K562 treated with DMSO at 1 percent for 12 hours (cell line): ENCODE data around the gene ALKBH6. TPM values are rescaled to one million over a fixed set of nuclear protein-coding genes. Genes with fewer than 3 reads are reported as not detected.

ENCODE experiments used
- total RNA-seq: library from RNA; unstranded; fragments of 300-600 nt; gene quantifications from 2 replicates; pipeline ENCODE4 v1.2.3, GENCODE V29; 2022; ENCODE audit not compliant: insufficient read depth

The ALKBH6 gene
- 35.2 and 37.1 TPM in 2 replicates for total RNA-seq

DNA sequence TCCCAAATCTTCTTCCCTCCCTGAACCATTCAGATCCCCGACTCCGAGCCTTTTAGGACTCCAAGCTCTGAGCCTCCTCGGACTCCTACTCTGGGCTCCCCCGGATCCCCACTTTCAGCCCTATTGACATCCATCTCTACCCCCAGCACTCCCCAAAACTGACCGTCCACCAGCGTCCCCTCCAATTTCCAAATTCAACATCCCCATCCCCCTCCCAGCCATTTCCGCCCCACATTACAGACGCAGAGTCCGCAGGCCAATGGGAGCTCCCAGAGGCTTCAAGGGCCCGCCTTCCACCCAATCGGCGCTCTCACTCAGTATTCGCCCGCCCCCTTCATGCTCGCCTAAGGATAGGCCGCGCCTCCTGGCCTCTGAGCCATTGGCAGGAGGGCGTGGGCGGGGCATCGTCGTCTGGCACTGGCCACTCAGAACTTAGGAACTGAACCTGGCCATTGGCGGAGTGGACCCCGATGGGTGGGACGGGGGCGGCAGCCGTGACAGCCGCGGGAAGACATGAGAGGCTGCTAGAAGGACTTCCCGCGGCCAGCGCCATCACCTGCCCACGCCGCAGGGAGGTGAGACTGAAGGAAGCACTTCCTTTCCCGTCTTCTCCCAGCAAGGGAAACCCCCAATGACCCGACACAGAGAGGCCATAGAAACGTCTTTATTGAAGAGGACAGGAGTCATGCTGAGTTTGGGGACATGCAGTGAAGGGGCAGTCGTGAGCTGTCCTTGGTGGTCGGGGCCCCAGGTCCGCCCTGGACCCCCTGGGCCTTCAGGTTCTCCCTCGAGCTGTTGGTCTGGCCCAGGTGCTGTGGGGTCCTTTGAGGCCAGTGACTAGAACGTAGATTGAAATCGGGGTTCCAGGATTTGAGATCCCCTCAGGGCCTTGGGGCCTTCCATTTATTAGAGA lies at the start of gene ALKBH6:
ALKBH6 (minus strand) TSS at position 202 of the 913 bp plus-strand sequence. CDS start 816 bp downstream, outside the sequence.

DNA sequence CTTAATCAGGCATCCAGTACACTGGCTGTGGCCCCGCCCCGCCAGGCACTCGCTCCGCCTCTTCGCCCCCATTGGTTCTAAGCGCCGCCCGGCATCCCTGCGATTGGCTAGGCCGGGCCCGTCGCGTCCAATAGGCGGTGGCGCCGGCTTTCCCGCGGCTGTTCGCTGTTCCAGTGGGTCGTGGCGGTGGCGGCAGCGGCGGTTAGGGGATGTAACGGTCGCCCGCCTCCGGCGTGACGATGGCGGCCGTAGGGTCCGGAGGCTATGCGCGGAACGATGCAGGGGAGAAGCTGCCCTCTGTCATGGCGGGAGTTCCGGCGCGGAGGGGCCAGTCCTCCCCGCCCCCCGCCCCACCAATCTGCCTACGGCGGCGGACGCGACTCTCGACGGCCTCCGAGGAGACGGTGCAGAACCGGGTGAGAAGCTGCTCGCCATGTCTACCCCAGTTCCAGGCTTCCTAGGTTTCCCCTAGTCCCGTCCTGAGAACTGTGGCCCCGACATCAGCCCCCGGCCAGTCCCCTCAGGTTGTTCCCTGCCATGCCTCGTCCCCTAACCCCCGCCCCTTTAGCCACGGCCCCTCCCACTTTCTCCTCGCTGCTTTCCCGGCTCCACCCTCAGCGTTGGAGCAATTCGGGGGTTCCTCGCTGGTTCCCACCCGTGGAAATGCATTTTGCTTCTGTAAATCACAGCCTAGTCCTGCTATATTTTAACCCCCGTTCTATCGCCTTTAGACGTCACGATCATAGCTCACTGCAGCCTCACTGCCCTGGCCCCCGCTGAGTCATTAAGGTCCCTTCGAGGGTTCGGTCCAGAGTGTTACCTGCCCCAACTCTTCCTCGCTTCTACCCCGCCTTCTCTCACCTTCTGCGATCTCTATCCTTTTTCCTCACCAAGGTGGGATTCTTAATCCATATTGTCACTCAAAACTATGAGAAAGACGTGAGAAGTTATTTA lies 41.0 kb upstream of the ALKBH6 start, which contains the start of gene WDR62:
WDR62 (plus strand) TSS at position 165 of the 954 bp plus-strand sequence; CDS start at position 240, 75 bp downstream.

DNA sequence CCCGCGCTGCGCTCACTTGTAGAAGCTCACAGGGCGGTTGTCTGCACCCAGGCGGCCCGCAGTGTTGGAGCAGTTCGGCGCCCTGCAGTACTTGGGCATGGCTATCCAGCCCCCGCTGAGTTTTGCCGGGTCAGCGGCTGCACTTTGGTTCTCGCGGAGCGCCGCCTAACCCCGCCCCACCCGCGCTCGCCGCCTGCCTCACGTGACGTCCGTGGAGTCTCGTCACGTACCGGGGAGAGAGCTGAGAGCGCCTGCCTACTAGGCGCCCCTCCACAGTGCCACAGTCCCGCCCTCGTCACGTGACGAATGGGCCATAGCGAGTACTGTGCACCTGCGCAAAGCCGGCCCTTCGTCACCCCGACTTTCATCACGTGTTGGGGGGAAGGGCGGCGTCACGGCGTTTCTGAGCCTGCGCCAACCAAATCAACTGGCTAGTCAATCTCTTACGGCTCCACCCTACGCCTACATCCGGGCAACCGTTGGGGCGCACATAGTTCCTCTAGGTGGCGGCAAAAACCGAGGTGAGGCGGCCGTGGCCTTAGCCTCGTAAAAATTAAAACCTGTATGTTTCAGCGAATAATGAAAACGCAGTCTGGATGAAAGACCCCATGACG lies 40.2 kb upstream of the ALKBH6 start, which contains the start of gene THAP8:
THAP8 (minus strand) TSS at position 167 of the 614 bp plus-strand sequence; CDS start at position 99, 68 bp downstream.

DNA sequence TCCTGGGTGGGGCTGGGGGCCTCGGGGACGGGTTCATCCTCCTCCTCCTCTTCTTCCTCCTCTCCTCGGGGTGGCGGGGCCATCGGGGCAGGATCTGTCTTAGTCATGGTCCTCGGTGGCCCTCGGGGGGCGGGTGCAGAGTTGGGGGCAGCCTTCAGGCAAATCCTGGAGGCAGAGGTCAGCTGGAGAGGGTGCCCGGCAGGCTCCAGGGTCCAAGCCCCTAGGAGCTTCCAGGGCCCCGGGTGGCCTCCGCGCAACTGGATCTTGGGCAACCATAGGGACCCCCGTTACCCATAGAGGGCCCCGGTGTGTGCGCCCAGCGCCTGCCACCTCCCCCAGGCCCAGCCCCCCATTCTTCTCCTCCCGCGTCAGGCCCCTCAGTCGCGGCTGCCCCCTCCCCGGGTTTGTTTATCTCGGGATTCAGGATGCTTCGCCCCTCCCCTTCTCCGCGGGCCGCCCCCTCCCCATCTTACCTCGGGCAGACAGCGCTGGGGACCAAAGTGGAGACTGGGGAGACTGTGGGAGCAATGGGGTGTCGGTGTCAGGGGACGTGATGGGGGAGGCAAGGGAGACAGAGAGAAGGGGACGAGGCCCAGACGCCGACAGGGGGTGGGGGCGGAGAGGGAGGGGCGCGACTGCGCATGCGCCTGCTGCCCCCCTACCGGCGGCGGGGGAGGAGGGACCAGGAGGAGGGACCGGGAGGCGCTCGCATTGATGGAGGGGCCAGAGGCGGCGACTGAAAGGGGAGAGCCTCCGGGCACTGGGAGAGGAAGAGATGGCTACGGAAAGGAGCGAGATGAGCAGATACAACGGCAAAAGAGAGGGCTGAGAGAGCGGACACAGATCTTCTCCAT lies 18.5 kb upstream of the ALKBH6 start, which contains the start of gene CLIP3:
CLIP3 (minus strand) TSS at position 623 of the 854 bp plus-strand sequence; CDS start at position 107, 516 bp downstream.

DNA sequence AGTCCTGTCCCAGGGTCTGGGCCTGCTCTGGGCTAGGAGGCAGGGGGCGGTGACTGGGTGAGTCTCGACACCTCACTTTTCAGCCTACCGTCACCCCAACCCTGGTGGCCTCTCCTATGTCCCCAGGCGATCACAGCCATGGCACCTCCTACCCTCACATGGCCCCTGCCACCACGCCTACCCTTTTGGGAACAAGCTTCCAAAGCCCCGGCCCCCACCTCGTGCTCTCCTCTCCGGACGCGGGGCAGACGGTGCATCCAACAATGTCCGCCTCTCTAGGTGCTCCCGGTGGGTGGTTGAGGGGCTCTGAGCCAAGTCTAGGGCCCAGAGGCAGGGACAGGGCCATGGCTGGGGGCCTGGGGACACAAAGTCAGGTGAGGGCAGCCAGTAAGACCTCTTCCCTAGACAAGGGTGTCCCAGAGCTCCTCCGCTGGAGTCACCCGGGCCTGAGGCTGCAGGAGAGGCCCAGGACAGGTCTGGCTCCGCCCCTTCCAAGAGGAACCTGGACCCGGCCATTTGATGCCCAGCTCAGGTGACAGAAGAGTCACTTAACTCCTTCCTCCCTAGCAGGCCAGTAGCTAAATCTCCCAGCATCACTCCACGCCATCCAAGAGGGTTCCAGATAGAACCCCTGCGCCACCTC lies 5.6 kb downstream of the ALKBH6 start, which contains the start of gene SYNE4:
SYNE4 (minus strand) TSS at position 478 of the 643 bp plus-strand sequence; CDS start at position 346, 132 bp downstream.

DNA sequence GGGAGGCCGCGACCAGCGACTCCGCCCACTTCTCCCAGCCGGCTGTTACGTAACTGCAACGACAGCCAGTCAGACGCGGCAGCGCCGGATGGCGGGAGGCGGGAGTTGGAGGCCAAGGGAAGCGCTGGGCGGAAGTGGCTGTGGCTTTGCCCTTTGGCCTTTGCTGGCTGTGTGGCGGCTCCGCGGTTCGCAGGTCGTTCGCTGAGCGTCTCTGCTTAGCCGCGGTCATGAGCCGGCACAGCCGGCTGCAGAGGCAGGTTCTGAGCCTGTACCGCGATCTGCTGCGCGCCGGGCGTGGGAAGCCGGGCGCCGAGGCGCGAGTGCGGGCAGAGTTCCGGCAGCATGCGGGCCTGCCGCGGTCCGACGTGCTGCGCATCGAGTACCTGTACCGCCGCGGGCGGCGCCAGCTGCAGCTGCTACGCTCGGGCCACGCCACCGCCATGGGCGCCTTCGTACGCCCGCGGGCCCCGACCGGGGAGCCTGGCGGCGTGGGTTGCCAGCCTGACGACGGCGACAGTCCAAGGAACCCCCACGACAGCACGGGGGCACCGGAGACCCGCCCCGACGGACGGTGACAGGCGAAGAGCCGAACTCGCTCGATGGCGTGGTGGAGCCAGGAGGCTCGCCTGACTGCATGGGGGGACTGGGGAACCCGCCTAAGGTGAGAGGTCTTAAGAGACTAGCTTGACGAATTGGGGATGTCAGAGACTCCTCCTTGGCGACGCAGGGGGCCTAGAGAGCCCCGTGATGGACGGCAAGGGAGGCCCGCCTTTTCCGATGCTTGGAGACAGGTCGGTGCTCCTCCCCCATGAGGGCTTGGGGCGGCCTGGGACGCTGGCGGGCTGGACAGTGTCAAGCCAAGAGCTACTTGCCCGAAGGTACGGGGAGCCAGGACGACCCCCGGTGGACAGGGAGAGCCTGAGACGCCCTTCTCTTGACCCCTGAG lies 18.7 kb downstream of the ALKBH6 start, which contains the start of gene SDHAF1:
SDHAF1 (plus strand) TSS at position 141 of the 946 bp plus-strand sequence; CDS start at position 228, 87 bp downstream.

Other genes starting within 250 kb of the ALKBH6 start
- 4.2 and 5.9 TPM in 2 replicates for gene ARHGAP33, start 238.6 kb downstream of the ALKBH6 start, total RNA-seq
- gene PRODH2, start 201.4 kb downstream of the ALKBH6 start, total RNA-seq = not detected in 2 replicates
- 1.3 and 1.9 TPM in 2 replicates for gene NPHS1, start 161.7 kb downstream of the ALKBH6 start, total RNA-seq
- gene KIRREL2, start 157.3 kb downstream of the ALKBH6 start, total RNA-seq = 0.20 TPM in 1 of 2 replicates, not detected in the other
- gene APLP1, start 145.6 kb downstream of the ALKBH6 start, total RNA-seq = 7.4 and 15.0 TPM in 2 replicates
- gene NFKBID, start 113.7 kb downstream of the ALKBH6 start, total RNA-seq = 5.8 and 7.3 TPM in 2 replicates
- gene HCST, start 111.7 kb downstream of the ALKBH6 start, total RNA-seq = not detected in 2 replicates
- gene TYROBP, start 105.9 kb downstream of the ALKBH6 start, total RNA-seq = 18.6 and 31.0 TPM in 2 replicates
- gene LRFN3, start 77.8 kb downstream of the ALKBH6 start, total RNA-seq = not detected in 2 replicates
- gene SDHAF1, start 19.0 kb downstream of the ALKBH6 start, total RNA-seq = 49.4 and 74.2 TPM in 2 replicates
- 0.46 TPM in 1 of 2 replicates, not detected in the other for gene SYNE4, start 5.4 kb downstream of the ALKBH6 start, total RNA-seq
- 0.53 and 2.6 TPM in 2 replicates for gene CLIP3, start 18.7 kb upstream of the ALKBH6 start, total RNA-seq
- gene THAP8, start 40.1 kb upstream of the ALKBH6 start, total RNA-seq = 2.6 and 5.0 TPM in 2 replicates
- gene WDR62, start 40.7 kb upstream of the ALKBH6 start, total RNA-seq = 19.3 and 36.3 TPM in 2 replicates
- gene OVOL3, start 96.9 kb upstream of the ALKBH6 start, total RNA-seq = not detected in 2 replicates
- gene POLR2I, start 100.7 kb upstream of the ALKBH6 start, total RNA-seq = 103 and 135 TPM in 2 replicates
- gene TBCB, start 101.3 kb upstream of the ALKBH6 start, total RNA-seq = 57.0 and 83.4 TPM in 2 replicates
- 204 and 224 TPM in 2 replicates for gene CAPNS1, start 125.9 kb upstream of the ALKBH6 start, total RNA-seq
- gene COX7A1, start 138.2 kb upstream of the ALKBH6 start, total RNA-seq = not detected in 2 replicates
- gene ZNF565, start 200.5 kb upstream of the ALKBH6 start, total RNA-seq = 0.75 and 1.5 TPM in 2 replicates
- 18.4 and 48.5 TPM in 2 replicates for gene ZNF146, start 200.9 kb upstream of the ALKBH6 start, total RNA-seq